IMR-90 (cell line): ENCODE results near the gene ULK2.

Source experiments
- CEBPB ChIP-seq: IDR thresholded peaks from 2 replicates; pipeline ENCODE4 v1.6.1; 2012; ENCODE audit warnings: low read depth, low read length, improper control_type of control experiment
- CTCF ChIP-seq: conservative IDR thresholded peaks from 2 replicates; pipeline ENCODE4 v1.5.1; 2012; ENCODE audit warnings: mild to moderate bottlenecking, low read depth, low read length, improper control_type of control experiment
- MAZ ChIP-seq: IDR thresholded peaks from 2 replicates; pipeline ENCODE4 v1.6.1; 2012; ENCODE audit warnings: low read depth, mild to moderate bottlenecking, low read length, improper control_type of control experiment, moderate library complexity, borderline replicate concordance
- POLR2A ChIP-seq: IDR thresholded peaks from 2 replicates; pipeline ENCODE4 v1.6.1; 2012; ENCODE audit warnings: mild to moderate bottlenecking, low read depth, low read length
- RAD21 ChIP-seq: IDR thresholded peaks from 2 replicates; pipeline ENCODE4 v1.6.1; 2012; ENCODE audit warnings: low read length, improper control_type of control experiment
- SMC3 ChIP-seq: fragments of 150-350 bp; IDR thresholded peaks from 2 replicates; pipeline ENCODE4 v1.6.1; 2016; ENCODE audit warnings: low read depth, mild to moderate bottlenecking, antibody characterized with exemption, low read length, moderate library complexity
- USF2 ChIP-seq: fragments of 150-350 bp; IDR thresholded peaks from 2 replicates; pipeline ENCODE4 v1.6.1; 2017; ENCODE audit warnings: mild to moderate bottlenecking, antibody characterized with exemption, low read length, low read depth

GRCh38 chr17:19748807-19749193 lies 118.9 kb downstream of the ULK2 start:
- TF ChIP-seq CTCF = no peak
- TF ChIP-seq POLR2A = no peak
- no peak for TF ChIP-seq SMC3
- TF ChIP-seq MAZ = no peak
- TF ChIP-seq USF2 = no peak
- no peak for TF ChIP-seq RAD21
- TF ChIP-seq CEBPB = no peak
